PC-9 (cell line): Measurements from ENCODE around the gene SHISA6.

Experiments
- EZH2 ChIP-seq: fragments of 200-600 bp; sonication (generic); IDR thresholded peaks from 2 replicates; pipeline ENCODE4 v1.8.0; 2017; ENCODE audit warnings: antibody characterized with exemption, low read depth
- TF ChIP-seq, protein P1 (sequence below): fragments of 200-600 bp; sonication (generic); conservative IDR thresholded peaks from 2 replicates; pipeline ENCODE4 v1.6.1; 2017; ENCODE audit warnings: mixed run types, antibody characterized with exemption, mild to moderate bottlenecking, moderate library complexity

DNA sequence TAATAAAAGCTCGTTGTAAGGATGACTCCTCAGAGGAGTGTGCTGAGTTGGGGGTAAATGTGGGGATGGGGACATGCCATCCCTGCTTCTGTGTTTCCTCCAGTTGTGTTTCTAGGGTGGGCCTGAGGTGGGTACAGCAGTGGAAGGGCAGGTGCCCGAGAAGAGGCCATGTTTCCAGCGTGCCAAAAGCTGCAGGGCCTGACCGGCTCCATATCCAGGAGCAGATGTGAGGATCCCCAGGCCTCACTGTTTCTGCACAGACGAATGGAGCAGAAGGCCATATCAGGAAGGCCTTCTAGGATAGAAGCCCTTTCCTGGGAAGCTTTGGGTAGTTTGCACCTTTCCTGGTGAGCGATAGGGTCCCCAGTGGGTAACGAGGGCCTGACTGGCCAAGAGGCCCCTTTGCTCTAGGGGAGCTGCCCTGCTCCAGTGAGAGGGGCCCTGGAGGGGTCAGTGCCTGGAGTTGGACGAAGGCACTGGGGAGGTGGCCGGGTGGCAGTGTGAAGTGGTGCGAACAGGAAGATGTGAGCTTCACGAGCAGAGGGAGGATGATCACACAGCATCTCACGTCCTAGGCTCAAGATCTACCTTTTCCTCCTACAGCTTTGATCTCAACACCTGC, 62.9 kb downstream of the SHISA6 start:
- TF ChIP-seq, protein P1, sequence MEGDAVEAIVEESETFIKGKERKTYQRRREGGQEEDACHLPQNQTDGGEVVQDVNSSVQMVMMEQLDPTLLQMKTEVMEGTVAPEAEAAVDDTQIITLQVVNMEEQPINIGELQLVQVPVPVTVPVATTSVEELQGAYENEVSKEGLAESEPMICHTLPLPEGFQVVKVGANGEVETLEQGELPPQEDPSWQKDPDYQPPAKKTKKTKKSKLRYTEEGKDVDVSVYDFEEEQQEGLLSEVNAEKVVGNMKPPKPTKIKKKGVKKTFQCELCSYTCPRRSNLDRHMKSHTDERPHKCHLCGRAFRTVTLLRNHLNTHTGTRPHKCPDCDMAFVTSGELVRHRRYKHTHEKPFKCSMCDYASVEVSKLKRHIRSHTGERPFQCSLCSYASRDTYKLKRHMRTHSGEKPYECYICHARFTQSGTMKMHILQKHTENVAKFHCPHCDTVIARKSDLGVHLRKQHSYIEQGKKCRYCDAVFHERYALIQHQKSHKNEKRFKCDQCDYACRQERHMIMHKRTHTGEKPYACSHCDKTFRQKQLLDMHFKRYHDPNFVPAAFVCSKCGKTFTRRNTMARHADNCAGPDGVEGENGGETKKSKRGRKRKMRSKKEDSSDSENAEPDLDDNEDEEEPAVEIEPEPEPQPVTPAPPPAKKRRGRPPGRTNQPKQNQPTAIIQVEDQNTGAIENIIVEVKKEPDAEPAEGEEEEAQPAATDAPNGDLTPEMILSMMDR, result no peak
- TF ChIP-seq EZH2, result no peak
